ENCODE data around the gene ERP27. TPM values are rescaled to one million over a fixed set of nuclear protein-coding genes. Genes with fewer than 3 reads are reported as not detected.

The ERP27 gene
- total RNA-seq, 1 donor from 2014 or later, result 12.4 TPM

DNA sequence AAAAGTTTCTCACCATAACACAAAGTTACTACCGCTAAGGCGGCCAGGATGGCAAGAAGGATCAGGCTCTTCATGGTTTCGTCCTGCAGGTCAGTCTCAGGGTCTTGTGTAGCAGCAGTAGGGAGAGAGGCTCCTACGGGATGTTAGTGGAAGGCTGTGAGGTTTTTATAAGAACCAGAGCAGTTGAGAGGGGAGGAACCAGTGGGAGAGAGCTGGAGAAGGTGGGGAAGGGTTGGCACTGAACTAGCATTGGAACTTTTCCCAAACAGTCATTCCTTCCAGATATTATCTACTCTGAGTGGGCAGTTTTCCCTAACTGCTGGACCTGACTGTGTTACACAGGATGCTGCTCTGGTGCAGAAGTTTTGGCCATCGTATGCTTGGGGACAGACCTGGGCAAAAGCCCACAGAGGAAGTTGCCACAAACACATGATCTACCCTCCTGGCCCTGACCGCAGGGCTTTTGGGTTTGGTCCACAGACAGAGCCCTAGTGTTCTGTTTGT lies 52.6 kb downstream of the ERP27 start, which contains the start of gene MGP:
Gene MGP, minus strand, starts transcription at position 137 of the 504 bp plus-strand sequence. Its CDS starts 63 bp downstream, at position 74.
- Mint-ChIP-seq H3K9me3 (peaks cover 6% of the 10 kb centered on the region), H3K27ac (peak within 1 kb of the TSS; percentile 27), H3K36me3 (peaks cover 7% of the 10 kb centered on the region), H3K4me3 (peak within 1 kb of the TSS; percentile 17), H3K4me1 (ENCODE audit: unreplicated experiment) (peaks cover 21% of the 10 kb centered on the region), H3K27me3 (peaks cover 7% of the 10 kb centered on the region)
- no peak for DNase-seq (ENCODE audit: extremely low spot score, unreplicated experiment)
- TF ChIP-seq, protein P1, sequence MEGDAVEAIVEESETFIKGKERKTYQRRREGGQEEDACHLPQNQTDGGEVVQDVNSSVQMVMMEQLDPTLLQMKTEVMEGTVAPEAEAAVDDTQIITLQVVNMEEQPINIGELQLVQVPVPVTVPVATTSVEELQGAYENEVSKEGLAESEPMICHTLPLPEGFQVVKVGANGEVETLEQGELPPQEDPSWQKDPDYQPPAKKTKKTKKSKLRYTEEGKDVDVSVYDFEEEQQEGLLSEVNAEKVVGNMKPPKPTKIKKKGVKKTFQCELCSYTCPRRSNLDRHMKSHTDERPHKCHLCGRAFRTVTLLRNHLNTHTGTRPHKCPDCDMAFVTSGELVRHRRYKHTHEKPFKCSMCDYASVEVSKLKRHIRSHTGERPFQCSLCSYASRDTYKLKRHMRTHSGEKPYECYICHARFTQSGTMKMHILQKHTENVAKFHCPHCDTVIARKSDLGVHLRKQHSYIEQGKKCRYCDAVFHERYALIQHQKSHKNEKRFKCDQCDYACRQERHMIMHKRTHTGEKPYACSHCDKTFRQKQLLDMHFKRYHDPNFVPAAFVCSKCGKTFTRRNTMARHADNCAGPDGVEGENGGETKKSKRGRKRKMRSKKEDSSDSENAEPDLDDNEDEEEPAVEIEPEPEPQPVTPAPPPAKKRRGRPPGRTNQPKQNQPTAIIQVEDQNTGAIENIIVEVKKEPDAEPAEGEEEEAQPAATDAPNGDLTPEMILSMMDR (conservative IDR thresholded peaks at IDR 0.05), result no peak

DNA sequence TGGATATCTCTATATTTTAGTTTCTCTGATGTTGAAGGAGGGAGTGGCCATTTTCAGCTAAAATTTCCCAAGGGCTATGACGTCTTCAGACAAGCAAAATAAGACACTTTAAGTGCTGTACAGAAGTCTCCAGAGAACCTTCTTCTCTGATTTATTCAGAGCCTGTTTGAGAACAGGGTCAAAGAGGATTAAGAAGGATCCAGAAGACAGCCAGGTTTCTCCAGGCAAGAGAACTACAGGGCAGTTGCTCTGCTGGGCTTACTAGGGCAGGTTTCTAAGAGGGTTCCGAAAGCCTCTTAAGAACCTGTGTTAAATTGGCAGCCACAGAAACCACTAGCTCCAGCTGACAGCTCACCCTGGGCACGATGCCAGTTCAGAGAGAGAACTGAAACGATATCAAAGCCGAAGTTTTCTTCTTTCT lies 53.9 kb downstream of the ERP27 start:
- no peak for DNase-seq (ENCODE audit: extremely low spot score, unreplicated experiment)
- peaks cover 18% of the 10 kb centered on the region for H3K4me1 Mint-ChIP-seq (ENCODE audit: unreplicated experiment)
- peak overlapping the region; percentile 9 for H3K27ac Mint-ChIP-seq
- H3K9me3 Mint-ChIP-seq, result peaks cover 6% of the 10 kb centered on the region
- H3K36me3 Mint-ChIP-seq, result peaks cover 12% of the 10 kb centered on the region
- peak overlapping the region; percentile 11 for H3K4me3 Mint-ChIP-seq
- TF ChIP-seq, protein P1 (conservative IDR thresholded peaks at IDR 0.05), result no peak
- H3K27me3 Mint-ChIP-seq, result peaks cover 7% of the 10 kb centered on the region

DNA sequence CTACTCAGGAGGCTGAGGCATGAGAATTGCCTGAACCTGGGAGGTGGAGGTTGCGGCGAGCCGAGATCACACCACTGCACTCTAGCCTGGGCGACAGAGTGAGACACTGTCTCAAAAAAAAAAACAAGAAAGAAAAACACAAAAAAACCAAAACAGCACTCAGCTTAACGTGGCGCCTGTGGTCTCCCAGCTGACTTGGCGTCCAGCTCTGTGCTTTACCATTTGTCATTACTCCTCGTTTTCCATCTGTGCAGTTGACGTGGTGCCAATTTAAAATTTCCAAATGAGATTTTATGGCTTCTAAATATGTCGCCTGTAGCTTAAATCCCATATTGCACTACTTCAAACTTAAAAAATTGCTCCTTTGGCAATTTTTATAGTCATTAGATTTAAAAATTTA lies 54.7 kb downstream of the ERP27 start:
- Mint-ChIP-seq H3K36me3 (peaks cover 12% of the 10 kb centered on the region), H3K9me3 (peaks cover 6% of the 10 kb centered on the region), H3K4me3 (no peak overlapping the region), H3K4me1 (ENCODE audit: unreplicated experiment) (peaks cover 18% of the 10 kb centered on the region), H3K27me3 (peaks cover 7% of the 10 kb centered on the region), H3K27ac (no peak overlapping the region)
- TF ChIP-seq, protein P1 (conservative IDR thresholded peaks at IDR 0.05), result no peak
- no peak for DNase-seq (ENCODE audit: extremely low spot score, unreplicated experiment)

DNA sequence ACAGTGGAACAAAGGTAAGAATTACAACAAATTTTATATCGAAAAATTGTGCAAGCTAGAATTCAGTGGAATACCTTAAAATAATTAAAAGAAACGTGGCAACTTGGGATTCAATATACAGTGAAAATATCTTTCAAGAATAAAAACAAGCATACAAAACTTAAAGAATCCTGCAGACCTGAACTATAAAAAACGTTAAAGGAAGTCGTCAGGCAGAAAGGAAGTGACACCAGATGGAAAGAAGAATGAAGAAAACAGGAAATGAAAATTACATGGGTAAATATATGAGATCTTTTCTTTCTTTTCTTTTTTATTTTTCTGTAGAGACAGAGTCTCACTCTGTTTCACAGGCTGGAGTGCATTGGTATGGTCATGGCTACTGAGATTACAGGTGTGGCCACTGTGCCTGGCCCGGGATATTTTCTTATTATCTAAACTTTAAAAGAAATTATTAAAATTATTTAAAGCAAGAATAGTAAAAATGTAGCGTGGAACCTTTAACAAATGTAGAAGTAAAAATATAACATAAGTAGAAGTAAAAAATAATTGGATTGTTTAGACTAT lies 57.4 kb downstream of the ERP27 start:
- no peak for DNase-seq (ENCODE audit: extremely low spot score, unreplicated experiment)
- Mint-ChIP-seq H3K4me1 (ENCODE audit: unreplicated experiment) (peaks cover 10% of the 10 kb centered on the region), H3K27ac (no peak overlapping the region), H3K4me3 (no peak overlapping the region), H3K36me3 (peaks cover 4% of the 10 kb centered on the region), H3K9me3 (no peaks in the 10 kb centered on the region), H3K27me3 (no peaks in the 10 kb centered on the region)
- TF ChIP-seq, protein P1 (conservative IDR thresholded peaks at IDR 0.05), result no peak

DNA sequence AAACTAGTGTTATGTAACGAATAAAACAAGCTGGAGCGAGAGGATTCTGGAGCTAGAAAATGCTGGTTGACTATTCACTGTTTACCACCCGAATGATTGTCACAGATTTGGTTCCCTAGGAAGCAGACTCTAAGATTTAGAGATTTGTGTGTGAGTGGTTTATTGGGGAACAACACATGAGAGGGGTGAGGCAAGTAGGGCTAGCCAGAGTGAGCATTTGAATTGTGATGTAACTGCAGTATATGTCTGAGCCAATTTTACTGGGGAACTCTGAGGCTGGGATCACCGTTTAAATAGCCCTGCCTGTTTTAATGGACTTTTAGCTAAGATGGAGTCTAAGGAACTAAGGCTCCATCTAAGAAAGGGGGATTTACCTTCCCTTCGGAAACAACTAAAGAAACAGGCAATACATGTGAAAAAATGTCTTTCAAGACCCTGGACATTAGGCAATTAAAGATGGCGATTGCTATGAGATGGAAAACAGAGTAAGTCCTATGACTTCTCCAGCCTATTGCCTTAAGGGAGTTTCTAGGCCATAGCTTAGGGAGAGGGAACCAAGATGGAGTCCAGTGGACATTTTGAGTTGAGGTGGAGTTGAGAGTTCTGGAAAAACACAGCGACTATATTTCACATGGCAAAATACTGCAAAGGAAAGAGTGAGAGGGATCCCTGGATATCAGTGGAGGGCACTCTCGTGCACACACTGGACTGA lies 59.0 kb downstream of the ERP27 start:
- TF ChIP-seq, protein P1 (conservative IDR thresholded peaks at IDR 0.05), result no peak
- no peak overlapping the region for H3K4me3 Mint-ChIP-seq
- H3K9me3 Mint-ChIP-seq, result no peaks in the 10 kb centered on the region
- no peak for DNase-seq (ENCODE audit: extremely low spot score, unreplicated experiment)
- H3K36me3 Mint-ChIP-seq, result peaks cover 4% of the 10 kb centered on the region
- H3K4me1 Mint-ChIP-seq (ENCODE audit: unreplicated experiment), result peaks cover 1% of the 10 kb centered on the region
- no peak overlapping the region for H3K27ac Mint-ChIP-seq
- H3K27me3 Mint-ChIP-seq, result no peaks in the 10 kb centered on the region

All from type B pancreatic cell (in vitro differentiated cells).